Tibial artery (tissue), 4 donors: Measurements from ENCODE around the gene RXRB.

Source experiments
- DNase-seq, 2 donors: peaks; one replicate each; pipeline ENCODE4 v3.0.0-alpha.2; 2019
- H3K27ac ChIP-seq, 2 donors: fragments of 200-600 bp; sonication (generic) in 1 of 2; 1 replicate in 1 of 2; 2 replicates in 1 of 2; pipeline ENCODE4 v1.5.1; 2018 to 2019; ENCODE audit warnings: mild to moderate bottlenecking in 1 of 2
- H3K27me3 ChIP-seq, 2 donors: fragments of 200-600 bp; sonication (generic) in 1 of 2; one replicate each; pipeline versions ENCODE4 v1.5.1 to v1.6.0; 2016 to 2019
- H3K36me3 ChIP-seq, 3 donors: fragments of 200-600 bp; sonication (generic) in 2 of 3; one replicate each; pipeline ENCODE4 v1.5.1; 2016 to 2019; ENCODE audit warnings: mild to moderate bottlenecking in 2 of 3
- H3K4me1 ChIP-seq, 4 donors: fragments of 200-600 bp; sonication (generic) in 2 of 4; 1 replicate in 3 of 4; 2 replicates in 1 of 4; pipeline ENCODE4 v1.5.1; 2016 to 2019
- H3K4me3 ChIP-seq, 2 donors: fragments of 200-600 bp; sonication (generic) in 1 of 2; 1 replicate in 1 of 2; 2 replicates in 1 of 2; pipeline ENCODE4 v1.5.1; 2018 to 2019; ENCODE audit warnings: mild to moderate bottlenecking in 2 of 2
- H3K9me3 ChIP-seq, 3 donors: fragments of 200-600 bp; sonication (generic) in 1 of 3; one replicate each; pipeline ENCODE4 v1.5.1; 2016 to 2019
- CTCF ChIP-seq, 2 experiments: fragments of 200-600 bp in 1 of 2; fragments of 450-650 bp in 1 of 2; IDR thresholded peaks; one replicate each; pipeline ENCODE4 v1.5.1; 2017 to 2019; ENCODE audit warnings: antibody characterized with exemption in 2 of 2, mild to moderate bottlenecking in 1 of 2, moderate library complexity in 1 of 2
- intact Hi-C: fragments of 100-400 bp; cut with DNase I; formaldehyde crosslinking; loops from one replicate; pipeline ENCODE4 v1.15.0; 2023; ENCODE audit warnings: low total_unique reads

The RXRB gene

GRCh38 chr6:33189625-33190448 is 10.6 kb downstream of the RXRB start:
- DNase-seq: no peak
- Histone ChIP-seq H3K9me3 (no peaks in the 10 kb centered on the region), H3K36me3 (peaks cover 0 to 9% (median 5%) of the 10 kb centered on the region in 3 donors), H3K4me1 (peaks cover 0 to 24% (median 18%) of the 10 kb centered on the region in 4 donors), H3K4me3 (no peak overlapping the region), H3K27ac (no peak overlapping the region), H3K27me3 (peaks cover 0 to 31% of the 10 kb centered on the region in 2 donors)
- intact Hi-C loops: no loop called here
- TF ChIP-seq CTCF (IDR thresholded peaks at IDR 0.05): no peak

GRCh38 chr6:33189164-33189563 is 11.3 kb downstream of the RXRB start:
- Histone ChIP-seq H3K27me3 (peaks cover 0 to 31% of the 10 kb centered on the region in 2 donors), H3K4me1 (peaks cover 0 to 24% (median 18%) of the 10 kb centered on the region in 4 donors), H3K4me3 (no peak overlapping the region), H3K27ac (no peak overlapping the region), H3K36me3 (peaks cover 0 to 2% (median 0%) of the 10 kb centered on the region in 3 donors), H3K9me3 (no peaks in the 10 kb centered on the region)
- intact Hi-C loops: no loop called here
- DNase-seq: no peak
- no peak for TF ChIP-seq CTCF (IDR thresholded peaks at IDR 0.05)

GRCh38 chr6:33187809-33188208 is 12.7 kb downstream of the RXRB start:
- Histone ChIP-seq H3K4me3 (no peak overlapping the region), H3K36me3 (no peaks in the 10 kb centered on the region), H3K9me3 (no peaks in the 10 kb centered on the region), H3K4me1 (peaks cover 0 to 17% (median 9%) of the 10 kb centered on the region in 4 donors), H3K27me3 (peaks cover 0 to 31% of the 10 kb centered on the region in 2 donors), H3K27ac (no peak overlapping the region)
- TF ChIP-seq CTCF (IDR thresholded peaks at IDR 0.05): no peak
- DNase-seq: no peak
- intact Hi-C loops: no loop called here

GRCh38 chr6:33185654-33186187 is 14.7 kb downstream of the RXRB start:
- no peaks in the 10 kb centered on the region for H3K9me3 ChIP-seq
- peaks cover 0 to 16% of the 10 kb centered on the region in 2 donors for H3K27me3 ChIP-seq
- no peak for DNase-seq
- intact Hi-C loops: no loop called here
- no peaks in the 10 kb centered on the region for H3K4me1 ChIP-seq
- H3K27ac ChIP-seq: no peak overlapping the region
- no peaks in the 10 kb centered on the region for H3K36me3 ChIP-seq
- no peak for TF ChIP-seq CTCF (IDR thresholded peaks at IDR 0.05)
- H3K4me3 ChIP-seq: no peak overlapping the region

- H3K27me3 ChIP-seq: peaks cover 0 to 13% of the 10 kb centered on the region in 2 donors
- H3K9me3 ChIP-seq: no peaks in the 10 kb centered on the region
- no peaks in the 10 kb centered on the region for H3K4me1 ChIP-seq
- intact Hi-C loops: no loop called here
- no peaks in the 10 kb centered on the region for H3K36me3 ChIP-seq
- DNase-seq: no peak
- no peak overlapping the region for H3K4me3 ChIP-seq
- no peak for TF ChIP-seq CTCF (IDR thresholded peaks at IDR 0.05)
- no peak overlapping the region for H3K27ac ChIP-seq
Measured at GRCh38 chr6:33185190-33185589, 15.3 kb downstream of the RXRB start.
